Gastroesophageal sphincter (tissue), 4 donors: Measurements from ENCODE around the gene KCNE2. TPM values are rescaled to one million over a fixed set of nuclear protein-coding genes. Genes with fewer than 3 reads are reported as not detected.
"Not testable (repeated sequence)": the region's sequence is repeated elsewhere in the genome, so short reads cannot be mapped to it uniquely, and the experiment has no call there.

ENCODE experiments used
- ATAC-seq: fragments of 150-250 bp; one replicate; pipeline ENCODE4 v1.9.1; 2016; ENCODE audit warnings: mild to moderate bottlenecking, moderate library complexity
- H3K27ac ChIP-seq, 4 donors: fragments of 200-600 bp; sonication (generic) in 3 of 4; 1 replicate in 3 of 4; 2 replicates in 1 of 4; pipeline ENCODE4 v1.5.1; 2016 to 2019
- H3K27me3 ChIP-seq: fragments of 200-600 bp; sonication (generic); one replicate; pipeline ENCODE4 v1.5.1; 2019
- H3K36me3 ChIP-seq, 2 donors: fragments of 200-600 bp; sonication (generic); one replicate each; pipeline ENCODE4 v1.5.1; 2019; ENCODE audit warnings: control low read depth in 1 of 2
- H3K4me1 ChIP-seq, 3 donors: fragments of 200-600 bp; sonication (generic); 1 replicate in 2 of 3; 2 replicates in 1 of 3; pipeline ENCODE4 v1.5.1; 2016 to 2019; ENCODE audit warnings: control low read depth in 2 of 3
- H3K4me3 ChIP-seq, 2 donors: fragments of 200-600 bp; sonication (generic); one replicate each; pipeline ENCODE4 v1.5.1; 2019; ENCODE audit warnings: mild to moderate bottlenecking in 1 of 2, moderate library complexity in 1 of 2
- H3K9me3 ChIP-seq, 3 donors: fragments of 200-600 bp; sonication (generic); one replicate each; pipeline ENCODE4 v1.5.1; 2017 to 2019; ENCODE audit warnings: control low read depth in 2 of 3
- EP300 ChIP-seq: sonication (generic); formaldehyde crosslinking; IDR thresholded peaks from one replicate; pipeline ENCODE4 v1.6.1; 2017; ENCODE audit warnings: antibody characterized with exemption, mild to moderate bottlenecking
- POLR2A ChIP-seq, 2 donors: fragments of 450-650 bp; IDR thresholded peaks; one replicate each; pipeline ENCODE4 v1.6.1; 2017; ENCODE audit warnings: antibody characterized with exemption in 2 of 2, mild to moderate bottlenecking in 2 of 2, moderate library complexity in 1 of 2
- POLR2AphosphoS5 ChIP-seq: sonication (generic); formaldehyde crosslinking; IDR thresholded peaks from one replicate; pipeline ENCODE4 v1.6.1; 2017; ENCODE audit warnings: antibody characterized with exemption
- WGBS, 2 donors: methylation state at CpG; one replicate each; pipeline ENCODE4 v1.1.5; 2018; ENCODE audit warnings: low coverage in 1 of 2; 5-methylcytosine and 5-hydroxymethylcytosine counted together
- total RNA-seq, 4 donors: library from RNA; depleted of rRNA; stranded (reverse); fragments of >200 nt; gene quantifications; one replicate each; pipeline ENCODE4 v1.1.0, GENCODE V29; 2016
- TF ChIP-seq, protein P1 (sequence below), 4 experiments: fragments of 200-600 bp in 2 of 4; fragments of 450-650 bp in 2 of 4; sonication (generic) in 1 of 4; IDR thresholded peaks; one replicate each; pipeline ENCODE4 v1.5.1; 2017 to 2019; ENCODE audit warnings: antibody characterized with exemption in 4 of 4, mild to moderate bottlenecking in 2 of 4, moderate library complexity in 2 of 4

KCNE2 gene
- total RNA-seq, 4 donors from 2014 or later = 1.5 TPM; not detected in 3

DNA sequence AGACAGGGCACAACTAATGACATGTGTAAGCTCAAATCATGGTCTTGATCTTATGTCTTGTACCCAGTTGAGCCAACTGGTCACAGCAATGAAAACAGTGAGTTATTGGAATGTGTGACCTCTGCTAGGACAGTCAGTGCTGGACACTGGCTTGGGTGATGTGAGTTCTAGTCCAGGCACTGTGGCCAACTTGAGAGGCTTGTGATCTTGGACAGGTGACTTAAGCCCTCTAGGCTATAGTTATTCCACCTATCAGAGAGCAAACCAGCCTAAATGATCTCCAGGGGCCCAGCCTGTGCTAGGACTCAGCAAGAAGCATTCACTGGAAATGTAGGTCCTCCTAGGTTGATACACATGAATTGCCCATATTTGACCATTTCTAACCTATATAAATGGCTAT, 1.1 kb downstream of the KCNE2 start:
- Histone ChIP-seq H3K36me3 (no peaks in the 10 kb centered on the region), H3K4me1 (peaks cover 0 to 8% (median 0%) of the 10 kb centered on the region in 3 donors), H3K9me3 (no peaks in the 10 kb centered on the region), H3K27me3 (no peaks in the 10 kb centered on the region), H3K27ac (no peak overlapping the region), H3K4me3 (no peak overlapping the region)
- no peak for TF ChIP-seq POLR2AphosphoS5
- TF ChIP-seq, protein P1, sequence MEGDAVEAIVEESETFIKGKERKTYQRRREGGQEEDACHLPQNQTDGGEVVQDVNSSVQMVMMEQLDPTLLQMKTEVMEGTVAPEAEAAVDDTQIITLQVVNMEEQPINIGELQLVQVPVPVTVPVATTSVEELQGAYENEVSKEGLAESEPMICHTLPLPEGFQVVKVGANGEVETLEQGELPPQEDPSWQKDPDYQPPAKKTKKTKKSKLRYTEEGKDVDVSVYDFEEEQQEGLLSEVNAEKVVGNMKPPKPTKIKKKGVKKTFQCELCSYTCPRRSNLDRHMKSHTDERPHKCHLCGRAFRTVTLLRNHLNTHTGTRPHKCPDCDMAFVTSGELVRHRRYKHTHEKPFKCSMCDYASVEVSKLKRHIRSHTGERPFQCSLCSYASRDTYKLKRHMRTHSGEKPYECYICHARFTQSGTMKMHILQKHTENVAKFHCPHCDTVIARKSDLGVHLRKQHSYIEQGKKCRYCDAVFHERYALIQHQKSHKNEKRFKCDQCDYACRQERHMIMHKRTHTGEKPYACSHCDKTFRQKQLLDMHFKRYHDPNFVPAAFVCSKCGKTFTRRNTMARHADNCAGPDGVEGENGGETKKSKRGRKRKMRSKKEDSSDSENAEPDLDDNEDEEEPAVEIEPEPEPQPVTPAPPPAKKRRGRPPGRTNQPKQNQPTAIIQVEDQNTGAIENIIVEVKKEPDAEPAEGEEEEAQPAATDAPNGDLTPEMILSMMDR (IDR thresholded peaks at IDR 0.05) = no peak
- no peak for TF ChIP-seq POLR2A (IDR thresholded peaks at IDR 0.05)
- TF ChIP-seq EP300 = no peak
- ATAC-seq = no peak

DNA sequence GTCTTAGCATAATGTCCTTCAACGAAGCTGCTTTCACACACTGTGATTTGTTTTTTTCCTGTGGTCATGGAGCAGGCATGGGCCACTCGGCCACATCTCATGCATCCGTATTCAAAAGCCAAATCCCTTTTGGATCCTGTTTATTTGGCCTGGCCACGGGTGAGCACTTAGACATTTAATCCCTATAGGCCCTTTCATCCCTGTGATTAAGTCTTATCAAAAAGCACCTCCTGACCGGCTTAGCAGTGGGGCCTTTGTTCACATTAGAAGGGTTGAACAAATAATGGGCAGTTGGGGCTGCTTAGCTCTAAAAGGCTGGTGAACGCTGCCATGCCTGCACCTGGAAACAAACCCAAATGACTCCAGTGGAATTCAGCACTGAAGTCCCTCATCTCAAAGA, 2.0 kb downstream of the KCNE2 start:
- Histone ChIP-seq H3K9me3 (no peaks in the 10 kb centered on the region), H3K4me1 (peaks cover 0 to 8% (median 0%) of the 10 kb centered on the region in 3 donors), H3K36me3 (no peaks in the 10 kb centered on the region), H3K4me3 (no peak overlapping the region), H3K27me3 (no peaks in the 10 kb centered on the region), H3K27ac (no peak overlapping the region)
- ATAC-seq = no peak
- WGBS, 2 donors = 69 to 87% methylated on average over 3 to 6 of the region's 6 CpGs
- TF ChIP-seq, protein P1 (IDR thresholded peaks at IDR 0.05) = no peak

DNA sequence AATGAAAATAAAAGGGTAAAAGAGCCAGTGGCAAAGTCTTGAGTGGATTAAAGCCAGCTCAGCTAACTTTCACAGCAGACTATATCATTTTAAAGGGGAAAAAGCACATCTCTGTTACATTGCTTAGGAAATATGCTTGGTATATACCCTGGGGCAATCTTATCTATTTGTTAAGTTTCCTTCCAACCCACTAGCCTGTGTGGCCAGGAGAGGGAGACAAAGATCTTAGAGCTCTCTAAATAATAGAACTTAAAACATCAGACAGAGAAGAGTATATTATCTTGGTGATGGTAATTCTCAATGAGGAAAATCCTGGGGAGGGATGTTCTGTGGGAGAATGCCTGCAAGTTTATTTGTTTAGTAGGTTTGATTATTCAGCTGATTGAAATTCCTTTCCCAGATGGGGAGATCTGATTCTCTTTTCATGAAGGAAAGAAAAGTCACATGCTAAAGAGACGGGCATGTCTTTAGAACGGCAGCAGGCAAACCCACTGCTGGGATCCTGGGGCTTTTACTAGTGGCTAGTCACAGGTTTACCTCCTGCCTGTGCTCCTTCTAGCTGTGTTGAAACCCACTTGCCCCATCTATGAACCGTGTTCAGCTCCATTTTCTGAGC, 3.6 kb downstream of the KCNE2 start:
- no peaks in the 10 kb centered on the region for H3K4me1 ChIP-seq
- no peak overlapping the region for H3K27ac ChIP-seq
- no peaks in the 10 kb centered on the region for H3K9me3 ChIP-seq
- H3K36me3 ChIP-seq = no peaks in the 10 kb centered on the region
- H3K27me3 ChIP-seq = no peaks in the 10 kb centered on the region
- ATAC-seq = no peak
- no peak overlapping the region for H3K4me3 ChIP-seq
- WGBS, 2 donors = 60 to 65% methylated on average over 3 of the region's 3 CpGs
- TF ChIP-seq, protein P1 (IDR thresholded peaks at IDR 0.05) = peak; percentile 49 to 72 (median 52)
- TF ChIP-seq POLR2A (IDR thresholded peaks at IDR 0.05) = no peak

DNA sequence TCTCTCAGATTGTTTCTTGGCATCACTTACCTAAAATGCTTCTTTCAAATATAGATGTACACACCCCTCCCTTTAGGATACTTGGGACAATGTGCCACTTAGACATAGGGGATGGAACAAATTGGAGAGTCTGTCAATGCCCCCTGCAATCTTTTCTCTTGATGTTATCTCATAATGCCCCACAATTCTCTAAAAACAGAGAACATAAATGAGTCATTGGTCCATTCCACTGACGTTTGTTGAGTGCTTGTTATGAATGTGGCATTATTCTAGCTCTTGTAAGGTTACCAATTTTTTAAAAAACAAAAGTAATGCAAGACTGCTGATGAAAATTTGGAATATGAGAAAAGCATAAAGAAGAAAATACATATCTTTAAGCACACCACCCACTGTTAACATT, 5.9 kb downstream of the KCNE2 start:
- WGBS, 2 donors = 40 to 88% methylated on average over 1 of the region's 1 CpG
- H3K36me3 ChIP-seq = no peaks in the 10 kb centered on the region
- no peak overlapping the region for H3K27ac ChIP-seq
- no peak for ATAC-seq
- no peak overlapping the region for H3K4me3 ChIP-seq
- H3K9me3 ChIP-seq = no peaks in the 10 kb centered on the region
- H3K27me3 ChIP-seq = no peaks in the 10 kb centered on the region
- TF ChIP-seq, protein P1 (IDR thresholded peaks at IDR 0.05) = no peak
- no peaks in the 10 kb centered on the region for H3K4me1 ChIP-seq

DNA sequence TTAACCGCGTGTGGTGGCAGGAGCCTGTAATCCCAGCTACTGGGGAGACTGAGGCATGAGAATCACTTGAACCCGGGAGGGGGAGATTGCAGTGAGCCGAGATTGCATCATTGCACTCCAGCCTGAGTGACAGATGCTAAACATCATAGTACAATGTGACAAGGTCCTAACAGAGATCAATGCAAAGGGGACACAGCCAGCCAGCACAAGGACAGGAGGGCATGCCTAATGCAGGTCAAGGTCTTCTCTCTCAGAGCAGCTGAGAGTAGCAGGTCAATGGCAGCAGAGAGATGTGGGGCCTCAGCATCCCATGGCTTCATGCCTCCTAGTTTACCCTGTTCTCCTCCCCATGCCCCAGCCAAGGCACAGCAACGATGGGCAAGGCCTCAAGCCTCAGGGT, 8.5 kb downstream of the KCNE2 start:
- TF ChIP-seq POLR2A (IDR thresholded peaks at IDR 0.05) (no peak), EP300 (no peak), POLR2AphosphoS5 (no peak)
- TF ChIP-seq, protein P1 (IDR thresholded peaks at IDR 0.05) = no peak
- H3K27ac ChIP-seq = no peak overlapping the region
- no peak overlapping the region for H3K4me3 ChIP-seq
- H3K4me1 ChIP-seq = no peaks in the 10 kb centered on the region
- H3K9me3 ChIP-seq = no peaks in the 10 kb centered on the region
- H3K36me3 ChIP-seq = no peaks in the 10 kb centered on the region
- no peaks in the 10 kb centered on the region for H3K27me3 ChIP-seq
- 84 to 87% methylated on average over 3 to 5 of the region's 5 CpGs for WGBS, 2 donors
- no peak for ATAC-seq

DNA sequence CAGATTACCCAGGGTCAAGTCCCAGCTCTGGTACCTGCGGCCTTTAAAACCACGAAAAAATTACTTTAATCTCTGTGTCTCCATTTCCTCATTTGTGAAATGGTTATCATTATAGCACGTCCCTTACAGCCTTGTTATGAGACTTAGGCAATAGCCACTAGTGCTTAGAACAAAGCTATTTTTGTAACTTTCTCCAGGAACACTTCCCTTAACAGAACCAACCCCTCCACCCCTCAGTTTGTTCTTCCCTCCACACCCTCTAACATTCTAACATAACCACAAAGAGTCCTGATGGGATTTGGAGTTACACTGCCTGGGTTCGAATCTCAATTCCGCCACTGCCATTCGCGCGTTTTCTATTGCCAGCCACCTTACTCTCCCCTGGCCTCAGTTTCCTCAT, 10.7 kb downstream of the KCNE2 start:
- H3K27ac ChIP-seq, H3K4me3 ChIP-seq, H3K9me3 ChIP-seq, H3K27me3 ChIP-seq, H3K4me1 ChIP-seq, H3K36me3 ChIP-seq, ATAC-seq: not testable (repeated sequence)
- no CpG with 5 or more reads among the region's 8 CpGs for WGBS, 2 donors

DNA sequence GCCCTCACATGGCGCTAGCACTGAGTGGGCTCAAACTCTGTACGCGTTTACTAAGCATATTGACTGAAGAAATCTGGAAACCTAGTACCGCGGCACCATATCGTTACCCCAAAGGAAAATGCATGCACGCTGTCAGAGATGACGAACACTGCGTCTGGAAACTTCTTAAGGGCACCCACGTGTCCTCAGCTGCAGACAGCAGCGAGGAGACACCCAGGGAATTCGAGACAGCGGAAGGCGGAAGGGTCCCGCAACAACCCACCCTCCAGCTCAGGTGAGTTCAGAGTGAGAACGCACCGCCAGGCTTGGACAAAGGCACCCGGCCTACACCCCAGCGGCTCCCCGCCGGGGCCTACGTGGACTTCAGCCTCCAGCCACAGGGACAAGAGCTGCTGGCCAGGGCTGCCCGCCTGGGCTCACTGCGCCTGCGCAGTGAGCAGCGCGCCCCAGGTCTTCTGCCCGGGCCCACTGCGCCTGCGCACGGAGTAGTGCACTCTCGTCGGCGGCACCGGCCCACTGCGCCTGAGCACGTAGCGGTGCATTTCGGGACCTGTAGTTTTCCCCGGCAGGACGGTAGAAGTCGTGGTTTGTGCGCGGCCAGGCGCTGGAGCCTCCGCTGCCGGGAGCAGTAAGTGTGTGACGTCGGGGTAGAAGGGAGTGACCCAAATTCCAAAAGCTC, 11.3 kb downstream of the KCNE2 start, which contains the start of gene SMIM11:
TSS of gene SMIM11 (plus strand) at position 568 of the 679 bp plus-strand sequence. CDS start 3,998 bp downstream, outside the sequence.
- H3K4me3 ChIP-seq, H3K9me3 ChIP-seq, H3K36me3 ChIP-seq, H3K27me3 ChIP-seq, H3K27ac ChIP-seq, H3K4me1 ChIP-seq: not testable (repeated sequence)
- no CpG with 5 or more reads among the region's 49 CpGs for WGBS, 2 donors
- ATAC-seq = peak; percentile 99

DNA sequence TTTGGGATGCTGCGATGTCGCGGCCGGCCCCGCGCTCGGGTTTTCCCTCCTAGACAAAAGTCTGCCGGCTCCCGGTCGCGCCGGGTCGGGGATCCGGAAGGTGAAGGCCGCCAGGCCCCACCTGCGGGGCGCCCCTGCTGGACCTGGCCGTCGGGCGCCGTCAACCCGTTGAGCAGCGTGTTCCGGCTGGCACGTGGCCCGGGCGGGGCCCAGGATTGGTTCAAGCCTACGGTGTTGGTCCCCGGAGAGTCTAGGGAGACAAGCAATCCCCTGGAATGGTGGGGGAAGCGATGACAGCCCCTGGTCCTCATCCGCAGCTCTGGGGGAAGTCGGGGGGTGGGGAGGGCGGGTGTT, 11.8 kb downstream of the KCNE2 start:
- ATAC-seq = peak; percentile 73
- not testable (repeated sequence) for H3K4me1 ChIP-seq, H3K36me3 ChIP-seq

More for the DNA sequence above, 11.8 kb downstream of the KCNE2 start:
- H3K27ac ChIP-seq, H3K27me3 ChIP-seq, H3K9me3 ChIP-seq, H3K4me3 ChIP-seq: not testable (repeated sequence)
- WGBS, 2 donors = no CpG with 5 or more reads among the region's 33 CpGs
